Measurements from ENCODE around the gene CYP2S1.
A peak's percentile ranks its signal among the peaks of the same experiment; 100 is the strongest.

The CYP2S1 gene

DNA sequence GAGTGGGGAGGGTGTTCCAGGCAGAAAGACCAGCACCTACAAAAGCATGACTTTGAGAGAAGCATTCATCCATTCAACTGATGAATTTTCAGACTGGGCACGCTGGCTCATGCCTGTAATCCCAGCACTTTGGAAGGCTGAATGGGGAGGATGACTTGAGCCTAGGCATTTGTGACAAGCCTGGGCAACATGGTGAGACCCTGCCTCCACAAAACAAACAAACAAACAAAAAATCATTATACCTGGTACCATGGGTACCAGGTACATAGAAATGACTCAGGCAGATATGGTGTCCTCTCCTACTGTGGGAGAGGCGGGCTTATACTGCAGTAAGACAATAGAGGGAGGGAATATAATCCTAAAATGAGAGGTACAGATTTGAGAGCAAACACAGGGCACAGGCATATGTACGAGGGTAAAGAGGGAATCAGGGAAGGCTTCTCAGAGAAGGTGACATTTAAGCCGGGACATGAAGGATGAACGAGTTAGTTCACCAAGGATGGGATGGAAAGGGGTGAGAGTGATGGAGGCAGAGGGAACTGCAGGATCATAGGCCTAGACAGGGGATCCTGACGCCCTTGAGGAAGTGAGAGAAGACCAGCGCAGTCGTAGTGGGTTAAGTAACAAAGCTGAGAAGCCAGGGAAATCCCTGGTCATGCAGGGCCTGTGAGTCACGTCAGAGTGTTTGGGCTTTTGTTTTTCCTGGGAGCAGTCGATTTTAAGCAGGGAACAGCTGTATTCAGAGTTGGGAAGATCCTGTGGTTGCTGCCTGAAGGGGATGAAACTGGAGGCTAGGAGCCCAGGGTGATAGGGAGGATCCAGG lies 2.9 kb downstream of the CYP2S1 start:
- no peak for DNase-seq

GRCh38 chr19:41198559-41198958 lies 5.5 kb downstream of the CYP2S1 start:
- DNase-seq = no peak

DNA sequence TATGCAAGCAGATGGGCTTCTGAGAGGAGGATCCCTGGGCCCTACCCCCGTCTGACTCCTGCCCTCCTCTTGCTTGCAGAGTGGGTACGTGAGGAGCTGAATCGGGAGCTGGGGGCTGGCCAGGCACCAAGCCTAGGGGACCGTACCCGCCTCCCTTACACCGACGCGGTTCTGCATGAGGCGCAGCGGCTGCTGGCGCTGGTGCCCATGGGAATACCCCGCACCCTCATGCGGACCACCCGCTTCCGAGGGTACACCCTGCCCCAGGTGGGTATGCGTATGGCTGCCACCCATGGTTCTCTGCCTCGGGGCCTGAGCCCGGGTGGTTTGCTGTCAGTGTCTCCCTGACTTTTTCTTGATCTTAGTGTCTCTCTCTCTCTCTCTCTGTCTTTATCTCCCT lies 10.4 kb downstream of the CYP2S1 start:
- no peak for DNase-seq

DNA sequence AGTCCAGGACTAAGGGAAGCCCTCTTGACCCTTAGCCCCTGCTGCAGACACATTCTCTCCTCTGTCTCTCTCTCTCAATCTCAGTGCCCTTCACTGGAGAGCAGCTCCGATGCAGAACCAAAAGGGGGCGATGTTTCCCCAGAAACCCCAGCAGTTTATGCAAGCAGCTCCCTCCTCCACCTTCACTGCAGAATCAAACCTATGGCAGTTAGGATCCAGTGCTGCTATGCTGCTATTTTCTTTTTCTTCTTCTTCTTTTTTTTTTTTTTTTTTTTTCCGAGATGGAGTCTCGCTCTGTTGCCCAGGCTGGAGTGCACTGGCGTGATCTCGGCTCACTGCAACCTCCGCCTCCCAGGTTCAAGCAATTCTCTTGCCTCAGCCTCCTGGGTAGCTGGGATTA lies 11.3 kb downstream of the CYP2S1 start:
- DNase-seq = peak; percentile 91

- no peak for DNase-seq
Measured at GRCh38 chr19:41205995-41206394, 13.0 kb downstream of the CYP2S1 start.

DNA sequence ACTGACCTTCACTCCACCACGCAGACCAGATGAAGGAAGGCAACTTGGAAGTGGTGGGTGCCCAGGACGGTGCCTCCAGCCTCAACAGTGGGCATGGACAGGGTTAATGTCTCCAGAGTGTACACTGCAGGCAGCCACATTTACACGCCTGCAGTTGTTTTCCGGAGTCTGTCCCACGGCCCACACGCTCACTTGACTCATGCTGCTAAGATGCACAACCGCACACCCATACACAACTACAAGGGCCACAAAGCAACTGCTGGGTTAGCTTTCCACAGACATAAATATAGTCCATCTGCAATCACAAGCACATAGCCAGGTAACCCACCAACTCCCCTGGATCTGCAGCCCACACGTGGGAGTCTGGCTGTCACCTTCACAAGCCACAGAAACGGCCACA lies 13.4 kb downstream of the CYP2S1 start:
- no peak for DNase-seq

DNA sequence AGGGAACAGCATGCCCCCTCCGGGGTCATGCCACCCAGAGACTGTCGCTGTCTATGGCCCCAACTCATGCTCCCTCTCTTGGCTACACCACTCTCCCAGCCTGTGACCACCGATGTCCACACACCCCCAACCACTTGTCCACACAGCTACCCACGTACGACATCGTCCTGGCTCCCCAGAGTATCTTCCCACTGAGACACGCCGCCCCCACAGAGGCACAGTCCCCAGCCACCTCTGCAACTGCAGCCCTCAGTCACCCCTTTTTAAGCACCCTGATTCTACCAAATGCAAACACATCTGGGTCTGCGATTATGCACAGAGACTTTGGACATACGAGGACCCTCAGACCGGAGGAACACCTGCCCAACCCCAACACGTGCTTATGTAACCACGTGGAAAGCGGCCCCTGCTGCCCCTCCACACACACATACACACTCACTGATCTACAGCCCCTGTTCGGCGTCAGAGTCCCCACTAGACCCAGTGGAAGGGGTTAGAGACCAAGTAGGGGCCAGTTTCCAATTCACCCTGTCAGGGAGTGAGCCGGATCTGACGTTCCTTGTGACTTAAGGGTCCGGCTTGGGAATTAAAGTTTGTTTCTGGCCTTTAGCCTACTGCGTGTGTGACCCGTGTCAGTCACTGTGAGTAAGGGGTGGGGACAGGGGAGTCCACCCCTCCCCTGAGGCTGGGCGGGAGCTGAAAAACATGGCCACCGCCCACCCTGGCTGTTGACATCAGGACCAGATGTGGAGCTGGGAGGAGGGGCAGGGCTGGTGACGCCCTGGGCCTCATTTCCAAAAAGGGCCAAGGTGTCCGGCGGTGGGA lies 14.1 kb downstream of the CYP2S1 start:
- DNase-seq = peak; percentile 83

- DNase-seq = no peak
Measured at GRCh38 chr19:41214161-41214560, 21.1 kb downstream of the CYP2S1 start.

DNA sequence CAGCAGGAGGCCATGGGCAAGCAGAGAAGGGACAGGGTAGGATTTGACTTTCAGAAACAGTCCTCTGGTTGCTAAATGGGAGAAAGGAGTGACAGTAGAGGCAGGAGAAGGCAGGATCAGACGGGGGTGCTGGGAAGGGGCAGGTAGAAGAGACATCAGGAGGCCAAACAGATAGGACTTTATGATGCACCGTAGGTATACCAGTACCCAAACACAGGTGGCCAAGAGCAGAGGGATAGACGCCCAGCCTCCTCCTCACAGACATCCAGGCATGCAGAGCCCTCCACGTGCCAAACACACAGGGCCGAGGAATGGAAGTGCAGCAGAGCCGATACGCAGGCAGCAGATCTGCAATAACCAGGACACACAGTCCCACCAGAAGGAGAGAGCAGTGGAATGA lies 24.7 kb downstream of the CYP2S1 start:
- no peak for DNase-seq

DNA sequence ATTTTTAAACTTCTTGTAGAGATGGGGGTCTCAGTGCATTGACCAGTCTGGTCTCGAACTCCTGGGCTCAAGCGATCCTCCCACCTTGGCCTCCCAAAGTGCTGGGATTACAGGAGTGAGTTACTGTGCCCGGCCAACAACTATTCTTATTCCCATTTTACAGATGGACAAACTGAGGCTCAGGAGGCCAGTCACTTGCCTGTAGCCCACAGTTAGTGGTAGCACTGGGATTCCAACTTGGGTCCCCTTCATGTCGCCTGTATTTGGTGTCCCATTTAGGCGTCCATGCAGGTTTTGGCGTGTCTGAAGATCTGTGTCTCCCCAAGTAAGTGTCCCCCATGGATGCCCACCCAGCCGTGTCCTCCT lies 25.2 kb downstream of the CYP2S1 start:
- DNase-seq = no peak

DNA sequence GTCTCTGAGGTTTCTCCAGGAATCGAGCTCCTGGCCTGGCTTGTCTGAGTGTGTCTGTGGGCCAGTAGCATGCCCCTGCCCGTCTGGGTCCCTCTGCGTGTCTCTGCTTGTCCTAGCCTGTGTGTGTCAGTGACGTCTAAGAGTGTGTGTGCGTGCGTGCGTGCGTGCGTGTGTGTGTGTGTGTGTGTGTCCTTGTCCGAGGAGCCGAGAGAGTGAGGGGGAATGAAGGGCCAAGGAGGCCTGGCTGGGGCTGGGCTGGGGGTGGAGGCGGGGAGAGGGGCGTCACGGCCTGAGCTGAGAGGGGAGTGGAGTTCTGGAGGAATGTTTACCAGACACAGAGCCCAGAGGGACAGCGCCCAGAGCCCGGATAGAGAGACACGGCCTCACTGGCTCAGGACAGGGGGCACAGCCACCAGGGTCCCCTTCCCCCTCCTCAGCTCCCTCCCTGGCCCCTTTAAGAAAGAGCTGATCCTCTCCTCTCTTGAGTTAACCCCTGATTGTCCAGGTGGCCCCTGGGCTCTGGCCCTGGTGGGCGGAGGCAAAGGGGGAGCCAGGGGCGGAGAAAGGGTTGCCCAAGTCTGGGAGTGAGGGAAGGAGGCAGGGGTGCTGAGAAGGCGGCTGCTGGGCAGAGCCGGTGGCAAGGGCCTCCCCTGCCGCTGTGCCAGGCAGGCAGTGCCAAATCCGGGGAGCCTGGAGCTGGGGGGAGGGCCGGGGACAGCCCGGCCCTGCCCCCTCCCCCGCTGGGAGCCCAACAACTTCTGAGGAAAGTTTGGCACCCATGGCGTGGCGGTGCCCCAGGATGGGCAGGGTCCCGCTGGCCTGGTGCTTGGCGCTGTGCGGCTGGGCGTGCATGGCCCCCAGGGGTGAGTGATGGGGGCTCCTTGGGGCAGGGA lies 25.8 kb downstream of the CYP2S1 start, which contains the start of gene AXL:
Gene AXL (plus strand): TSS at position 609 of the 893 bp plus-strand sequence. CDS start 170 bp downstream, at position 779.
- DNase-seq = peak; percentile 92

- no peak for DNase-seq
Measured at GRCh38 chr19:41219924-41220567, 27.0 kb downstream of the CYP2S1 start.

- no peak for DNase-seq
Measured at GRCh38 chr19:41220811-41221210, 27.8 kb downstream of the CYP2S1 start.

GRCh38 chr19:41221514-41222205 lies 28.6 kb downstream of the CYP2S1 start:
- DNase-seq = no peak

GRCh38 chr19:41222240-41222639 lies 29.2 kb downstream of the CYP2S1 start:
- no peak for DNase-seq

- DNase-seq = no peak
Measured at GRCh38 chr19:41223431-41224234, 30.6 kb downstream of the CYP2S1 start.

GRCh38 chr19:41224632-41225031 lies 31.6 kb downstream of the CYP2S1 start:
- DNase-seq = no peak

DNA sequence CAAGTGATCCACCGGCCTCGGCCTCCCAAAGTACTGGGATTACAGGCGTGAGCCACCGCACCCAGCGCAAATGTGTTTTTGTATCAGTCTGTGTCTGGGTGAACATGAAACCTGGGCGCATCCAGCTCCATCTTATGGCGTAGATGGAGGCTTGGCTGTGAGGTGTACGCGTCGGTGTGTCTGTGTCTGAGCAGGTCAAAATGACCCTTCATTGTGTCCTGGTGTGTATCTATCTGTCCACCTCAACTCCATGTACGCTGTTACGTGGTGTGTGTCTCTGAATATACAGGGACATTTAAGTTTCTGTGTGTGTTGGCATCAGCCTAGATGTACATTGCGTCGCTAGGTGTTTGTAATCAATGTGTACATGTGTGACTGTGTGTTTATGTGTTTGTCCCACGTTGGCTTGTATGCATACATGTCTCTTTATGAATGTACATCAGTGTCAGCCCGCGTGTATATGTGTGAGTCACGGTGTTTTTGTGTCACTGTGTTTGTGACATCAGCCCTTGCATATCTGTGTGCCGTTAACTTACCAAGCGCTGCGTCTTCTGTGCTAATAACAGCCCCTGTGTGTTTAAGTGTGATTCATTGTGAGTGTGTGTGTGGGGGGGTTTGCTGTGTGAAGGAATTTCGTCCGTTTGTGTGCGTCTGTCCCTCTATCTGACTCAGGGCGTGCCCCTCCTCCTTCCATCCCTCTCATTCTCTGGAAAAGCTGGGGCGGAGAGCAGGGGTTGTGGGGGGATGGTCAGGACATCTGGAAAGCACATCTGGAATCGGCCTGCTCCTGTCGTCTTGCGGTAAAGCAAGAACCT lies 32.4 kb downstream of the CYP2S1 start:
- no peak for DNase-seq

- DNase-seq = peak; percentile 84
Measured at GRCh38 chr19:41226053-41226873, 33.2 kb downstream of the CYP2S1 start.
